Activated B cell treated with CpG ODN at 0.5 μM for 24 hours (primary cell): ENCODE results near the gene CMIP. TPM values are rescaled to one million over a fixed set of nuclear protein-coding genes. Genes with fewer than 3 reads are reported as not detected.

Source experiments
- ATAC-seq: fragments of 200-7000 bp; cut with Tn5 transposase; one replicate; pipeline ENCODE4 v1.10.0; 2021; ENCODE audit warnings: low read depth, mild to moderate bottlenecking, moderate library complexity
- CTCF ChIA-PET: fragments of 350-600 bp; sonication (Branson Sonifier 250); formaldehyde crosslinking; loops from one replicate; lab custom pipeline; 2021; ENCODE audit warnings: antibody characterized with exemption; lab: Charles Lee
- POLR2A ChIA-PET: fragments of 350-600 bp; sonication (Branson Sonifier 250); formaldehyde crosslinking; loops from one replicate; lab custom pipeline; 2021; ENCODE audit warnings: antibody characterized with exemption; lab: Charles Lee
- DNase-seq: peaks from one replicate; pipeline ENCODE4 v3.0.0; 2022
- H3K27ac Mint-ChIP-seq: one replicate; pipeline ENCODE4 v1.8.0; 2020; ENCODE audit warnings: mixed read lengths
- H3K27me3 Mint-ChIP-seq: one replicate; pipeline ENCODE4 v1.8.0; 2021; ENCODE audit warnings: mixed read lengths
- H3K36me3 Mint-ChIP-seq: one replicate; pipeline ENCODE4 v1.8.0; 2021; ENCODE audit warnings: low read depth, mixed read lengths
- H3K4me1 Mint-ChIP-seq: one replicate; pipeline ENCODE4 v1.8.0; 2021; ENCODE audit warnings: mixed read lengths
- H3K4me3 Mint-ChIP-seq: one replicate; pipeline ENCODE4 v1.8.0; 2020; ENCODE audit warnings: mild to moderate bottlenecking, mixed read lengths
- H3K9me3 Mint-ChIP-seq: one replicate; pipeline ENCODE4 v1.8.0; 2020; ENCODE audit warnings: mixed read lengths
- intact Hi-C: fragments of 100-400 bp; cut with micrococcal nuclease; formaldehyde crosslinking; loops from one replicate; pipeline ENCODE4 v1.15.1; 2024
- total RNA-seq: library from RNA; stranded (reverse); gene quantifications from 2 replicates; pipeline ENCODE4 v1.2.3, GENCODE V29; 2022
- TF ChIP-seq, protein P1 (sequence below): fragments of 200-600 bp; IDR thresholded peaks from one replicate; pipeline ENCODE4 v1.8.0; 2022; ENCODE audit warnings: antibody characterized with exemption, mild to moderate bottlenecking

Gene CMIP
- total RNA-seq, 1 donor from 2014 or later, result 76.3 TPM

DNA sequence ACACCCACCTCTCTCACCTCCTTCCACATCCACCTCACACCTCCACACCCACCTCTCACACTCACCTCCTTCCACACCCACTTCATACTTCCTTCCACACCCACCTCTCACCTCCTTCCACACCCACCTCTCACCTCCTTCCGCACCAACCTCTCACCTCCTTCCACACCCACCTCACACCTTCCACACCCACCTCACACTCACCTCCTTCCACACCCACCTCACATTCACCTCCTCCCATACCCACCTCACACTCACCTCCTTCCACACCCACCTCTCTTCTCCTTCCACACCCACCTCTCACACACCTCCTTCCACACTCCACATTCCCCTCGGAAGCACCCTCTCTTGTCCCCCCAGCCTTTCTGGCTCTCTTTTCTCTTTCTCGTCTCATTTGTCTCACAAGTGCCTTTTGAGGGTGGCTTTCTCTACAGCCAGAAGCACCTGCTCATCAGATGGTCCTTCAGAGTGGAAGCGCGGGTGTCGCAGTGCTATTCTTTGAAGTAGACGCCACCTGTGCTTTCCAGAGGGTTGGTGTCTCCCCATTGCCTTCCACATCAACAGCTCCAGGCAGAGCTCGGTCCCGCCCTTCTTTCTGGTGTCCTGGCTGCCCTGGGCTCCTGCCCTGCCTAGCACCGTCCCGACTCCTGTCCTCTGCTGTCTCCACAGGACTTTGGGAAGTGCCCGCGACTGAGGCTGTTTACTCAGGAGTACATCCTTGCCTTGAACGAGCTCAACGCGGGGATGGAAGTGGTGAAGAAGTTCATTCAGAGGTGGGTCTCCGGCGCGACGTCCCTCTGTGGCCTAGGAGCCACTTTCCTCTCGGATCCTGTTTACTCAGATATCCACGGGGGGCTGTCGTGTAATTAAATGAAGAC lies 225.1 kb downstream of the CMIP start:
- no peak for ATAC-seq
- Mint-ChIP-seq H3K27me3 (no peaks in the 10 kb centered on the region), H3K36me3 (peaks cover 70% of the 10 kb centered on the region), H3K4me3 (no peak overlapping the region), H3K9me3 (no peaks in the 10 kb centered on the region), H3K27ac (no peak overlapping the region), H3K4me1 (no peaks in the 10 kb centered on the region)
- no peak for DNase-seq
- ChIA-PET POLR2A (no interaction called here), CTCF (no interaction called here)
- intact Hi-C loops, result no loop called here
- TF ChIP-seq, protein P1, sequence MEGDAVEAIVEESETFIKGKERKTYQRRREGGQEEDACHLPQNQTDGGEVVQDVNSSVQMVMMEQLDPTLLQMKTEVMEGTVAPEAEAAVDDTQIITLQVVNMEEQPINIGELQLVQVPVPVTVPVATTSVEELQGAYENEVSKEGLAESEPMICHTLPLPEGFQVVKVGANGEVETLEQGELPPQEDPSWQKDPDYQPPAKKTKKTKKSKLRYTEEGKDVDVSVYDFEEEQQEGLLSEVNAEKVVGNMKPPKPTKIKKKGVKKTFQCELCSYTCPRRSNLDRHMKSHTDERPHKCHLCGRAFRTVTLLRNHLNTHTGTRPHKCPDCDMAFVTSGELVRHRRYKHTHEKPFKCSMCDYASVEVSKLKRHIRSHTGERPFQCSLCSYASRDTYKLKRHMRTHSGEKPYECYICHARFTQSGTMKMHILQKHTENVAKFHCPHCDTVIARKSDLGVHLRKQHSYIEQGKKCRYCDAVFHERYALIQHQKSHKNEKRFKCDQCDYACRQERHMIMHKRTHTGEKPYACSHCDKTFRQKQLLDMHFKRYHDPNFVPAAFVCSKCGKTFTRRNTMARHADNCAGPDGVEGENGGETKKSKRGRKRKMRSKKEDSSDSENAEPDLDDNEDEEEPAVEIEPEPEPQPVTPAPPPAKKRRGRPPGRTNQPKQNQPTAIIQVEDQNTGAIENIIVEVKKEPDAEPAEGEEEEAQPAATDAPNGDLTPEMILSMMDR, result no peak

DNA sequence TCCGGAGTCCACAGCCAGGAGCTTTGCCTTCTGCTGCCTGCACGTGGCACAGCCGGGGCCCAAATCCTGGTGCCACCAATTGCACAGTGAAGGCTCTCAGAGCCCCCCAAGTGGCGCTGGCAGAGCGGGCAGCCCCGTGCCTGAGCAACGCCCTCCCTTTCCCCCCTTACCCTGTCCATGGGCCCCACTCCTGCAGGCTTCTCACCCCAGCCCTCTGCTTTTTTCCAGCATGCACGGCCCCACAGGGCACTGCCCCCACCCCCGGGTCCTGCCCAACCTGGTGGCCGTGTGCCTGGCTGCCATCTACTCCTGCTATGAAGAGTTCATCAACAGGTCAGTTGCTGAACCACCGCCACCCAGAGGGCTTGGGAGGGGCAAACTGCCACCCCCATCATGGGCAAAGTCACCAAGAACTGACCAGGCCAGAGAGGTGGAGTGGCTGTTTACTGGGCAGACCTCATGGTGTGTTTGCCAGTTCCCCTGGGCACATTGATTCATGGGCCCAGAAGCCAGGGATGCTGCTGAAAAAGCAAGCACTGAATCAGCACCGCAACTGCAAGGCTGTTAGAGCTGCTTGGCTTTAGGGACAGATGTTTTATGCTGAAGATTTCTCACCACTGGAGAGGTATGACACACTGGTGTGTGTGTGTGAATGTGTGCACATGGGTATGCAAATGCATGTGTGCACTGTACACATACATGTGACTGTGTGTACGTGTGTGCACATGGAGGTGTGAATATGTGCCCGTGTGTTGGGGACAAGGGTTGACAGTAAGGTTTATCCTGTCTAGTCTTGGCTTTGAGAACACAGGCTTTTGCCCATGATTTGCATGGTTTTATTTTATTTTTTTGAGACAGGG lies 227.4 kb downstream of the CMIP start:
- CTCF ChIA-PET, result no interaction called here
- no peak overlapping the region for H3K27ac Mint-ChIP-seq

DNA sequence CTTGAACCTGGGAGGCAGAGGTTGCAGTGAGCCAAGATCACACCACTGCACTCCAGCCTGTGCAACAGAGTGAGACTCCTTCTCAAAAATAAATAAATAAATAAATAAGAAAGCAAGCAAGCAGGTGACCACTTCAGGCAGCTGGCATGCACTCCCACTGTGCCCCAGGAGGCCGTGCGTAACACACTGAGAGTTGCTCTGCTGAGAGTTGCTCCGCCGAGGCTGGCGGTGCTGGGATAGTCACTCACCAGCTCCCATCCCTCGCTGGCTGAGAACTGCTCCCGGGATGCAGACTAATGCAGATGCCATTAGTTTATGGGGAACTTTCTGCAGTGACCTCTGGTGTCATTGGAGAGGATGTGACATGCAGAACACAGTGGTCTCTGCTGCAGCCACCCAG lies 228.8 kb downstream of the CMIP start:
- H3K4me3 Mint-ChIP-seq, result no peak overlapping the region
- no peak overlapping the region for H3K27ac Mint-ChIP-seq
- H3K4me1 Mint-ChIP-seq, result no peaks in the 10 kb centered on the region
- H3K27me3 Mint-ChIP-seq, result no peaks in the 10 kb centered on the region
- H3K9me3 Mint-ChIP-seq, result no peaks in the 10 kb centered on the region
- CTCF ChIA-PET, result no interaction called here
- DNase-seq, result no peak
- intact Hi-C loops, result no loop called here
- TF ChIP-seq, protein P1, result no peak
- POLR2A ChIA-PET, result no interaction called here
- no peak for ATAC-seq
- H3K36me3 Mint-ChIP-seq, result peaks cover 78% of the 10 kb centered on the region

More for the DNA sequence above, 227.4 kb downstream of the CMIP start:
- DNase-seq, result no peak
- Mint-ChIP-seq H3K9me3 (no peaks in the 10 kb centered on the region), H3K36me3 (peaks cover 71% of the 10 kb centered on the region), H3K4me1 (no peaks in the 10 kb centered on the region), H3K4me3 (no peak overlapping the region), H3K27me3 (no peaks in the 10 kb centered on the region)
- TF ChIP-seq, protein P1, result no peak
- POLR2A ChIA-PET, result no interaction called here
- intact Hi-C loops, result no loop called here
- no peak for ATAC-seq

DNA sequence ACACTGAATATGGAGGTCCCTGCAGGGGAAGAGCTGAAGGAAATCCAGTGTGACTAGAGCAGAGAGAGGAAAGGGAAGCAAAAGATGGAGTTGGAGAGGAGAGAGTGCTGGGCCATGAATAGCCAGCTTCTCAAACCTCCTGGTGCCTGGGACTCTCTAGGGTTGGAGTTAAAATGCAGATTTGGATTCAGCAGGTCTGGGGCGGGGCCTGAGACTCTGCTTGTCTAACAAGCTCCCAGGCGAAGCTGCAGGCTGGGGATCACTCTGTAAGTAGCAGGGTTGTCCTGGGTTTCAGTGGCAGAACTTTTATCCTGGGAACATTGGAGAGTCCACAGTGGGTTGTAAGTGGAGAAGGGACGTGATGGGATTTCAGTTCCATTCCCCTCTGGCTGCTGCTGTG lies 231.1 kb downstream of the CMIP start:
- intact Hi-C loops, result no loop called here
- Mint-ChIP-seq H3K36me3 (peaks cover 86% of the 10 kb centered on the region), H3K27ac (no peak overlapping the region), H3K27me3 (no peaks in the 10 kb centered on the region), H3K4me3 (no peak overlapping the region), H3K4me1 (no peaks in the 10 kb centered on the region), H3K9me3 (no peaks in the 10 kb centered on the region)
- TF ChIP-seq, protein P1, result no peak
- POLR2A ChIA-PET, result no interaction called here
- CTCF ChIA-PET, result no interaction called here
- no peak for ATAC-seq
- no peak for DNase-seq
